GM12865 (cell line): ENCODE data around the gene ASL.
"Not testable (repeated sequence)": the region's sequence is repeated elsewhere in the genome, so short reads cannot be mapped to it uniquely, and the experiment has no call there.

ENCODE experiments used
- DNase-seq: peaks from one replicate; pipeline ENCODE4 v3.0.0; 2010; ENCODE audit warnings: low read depth
- H3K4me3 ChIP-seq: 2 replicates; pipeline ENCODE4 v1.5.1; 2011; ENCODE audit warnings: mild to moderate bottlenecking, low read depth, low read length, control low read depth
- CTCF ChIP-seq: IDR thresholded peaks from 2 replicates; pipeline ENCODE4 v1.5.1; 2011; ENCODE audit warnings: low read length, control low read depth, low read depth, inconsistent platforms; ENCODE audit not compliant: insufficient read depth; ENCODE audit errors: missing control alignments

The ASL gene

GRCh38 chr7:66043681-66044497, 31.7 kb upstream of the ASL start:
- DNase-seq = peak; percentile 19
- H3K4me3 ChIP-seq = peak overlapping the region; percentile 41
- no peak for TF ChIP-seq CTCF

- peak overlapping the region; percentile 41 for H3K4me3 ChIP-seq
- not testable (repeated sequence) for DNase-seq
These were observed 31.1 kb upstream of the ASL start for GRCh38 chr7:66044498-66044854.

GRCh38 chr7:66047426-66047825, 28.2 kb upstream of the ASL start:
- H3K4me3 ChIP-seq = no peak overlapping the region
- no peak for DNase-seq
- TF ChIP-seq CTCF = no peak

GRCh38 chr7:66049886-66050285, 25.7 kb upstream of the ASL start:
- not testable (repeated sequence) for DNase-seq, H3K4me3 ChIP-seq

GRCh38 chr7:66050337-66050957, 25.2 kb upstream of the ASL start:
- no peak for DNase-seq
- no peak for TF ChIP-seq CTCF
- H3K4me3 ChIP-seq = no peak overlapping the region

GRCh38 chr7:66050990-66051448, 24.6 kb upstream of the ASL start:
- DNase-seq = no peak
- no peak overlapping the region for H3K4me3 ChIP-seq
- no peak for TF ChIP-seq CTCF

GRCh38 chr7:66052447-66052846, 23.2 kb upstream of the ASL start:
- DNase-seq = no peak
- no peak overlapping the region for H3K4me3 ChIP-seq
- no peak for TF ChIP-seq CTCF

- no peak overlapping the region for H3K4me3 ChIP-seq
- DNase-seq = peak; percentile 53
- no peak for TF ChIP-seq CTCF
These were observed 21.6 kb upstream of the ASL start for GRCh38 chr7:66054063-66054462.
